Measurements from ENCODE around the gene COL20A1.

Gene COL20A1

DNA sequence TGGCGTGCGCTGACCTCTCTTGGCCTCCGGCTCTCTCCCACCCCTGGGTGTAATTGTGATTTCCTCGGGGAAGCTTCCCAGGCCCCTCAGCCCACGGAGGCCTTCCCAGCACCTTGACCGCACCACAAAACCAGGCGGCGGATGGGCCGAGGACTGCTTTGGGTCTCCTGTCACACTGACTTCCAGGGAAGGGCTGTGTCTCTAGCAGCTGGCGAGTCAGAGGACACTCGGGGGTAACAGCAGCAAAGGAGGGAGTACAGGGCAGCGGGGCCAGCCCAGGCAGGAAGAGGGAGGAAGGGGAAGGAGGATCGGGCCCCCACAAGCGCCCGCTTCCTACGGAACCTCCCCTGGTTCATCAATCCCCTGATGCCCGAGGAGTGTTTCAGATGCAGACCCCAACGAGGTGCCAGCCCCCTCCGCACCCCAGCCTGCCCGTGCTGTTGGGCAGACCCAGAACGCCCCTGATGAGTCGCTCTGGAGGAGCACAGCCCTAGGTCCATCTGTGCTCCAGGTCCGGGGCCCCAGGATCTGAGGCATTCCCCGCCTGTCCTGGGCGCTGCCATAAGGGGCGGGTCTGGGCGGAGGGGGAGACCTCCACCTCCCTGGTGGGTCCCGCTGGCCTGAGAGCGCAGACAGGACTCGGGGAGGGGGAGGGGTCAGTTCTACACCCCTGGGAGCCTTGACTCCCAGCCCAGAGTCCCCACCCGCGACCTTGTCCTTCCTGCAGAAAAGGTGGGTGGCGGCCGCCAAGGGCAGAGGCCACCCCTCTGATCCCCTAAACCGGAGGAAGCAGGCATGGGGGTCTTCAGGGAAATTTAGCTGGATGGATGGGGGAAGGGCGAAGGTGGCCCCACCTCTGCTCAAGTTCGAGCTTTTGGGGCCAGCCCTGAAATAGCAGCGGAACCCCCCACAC lies 67.2 kb downstream of the COL20A1 start:
- Histone ChIP-seq H3K4me1 (ENCODE audit: control insufficient read depth, insufficient read depth, low read length) (no peaks in the 10 kb centered on the region), H3K4me3 (ENCODE audit: low read length) (no peak overlapping the region), H3K9me3 (ENCODE audit: control insufficient read depth, low read length) (no peaks in the 10 kb centered on the region), H3K9ac (ENCODE audit: low read length) (no peak overlapping the region), H3K27me3 (ENCODE audit: control insufficient read depth, insufficient read depth, low read length) (peaks cover 50% of the 10 kb centered on the region), H3K36me3 (ENCODE audit: control insufficient read depth, insufficient read depth, low read length) (no peaks in the 10 kb centered on the region)

DNA sequence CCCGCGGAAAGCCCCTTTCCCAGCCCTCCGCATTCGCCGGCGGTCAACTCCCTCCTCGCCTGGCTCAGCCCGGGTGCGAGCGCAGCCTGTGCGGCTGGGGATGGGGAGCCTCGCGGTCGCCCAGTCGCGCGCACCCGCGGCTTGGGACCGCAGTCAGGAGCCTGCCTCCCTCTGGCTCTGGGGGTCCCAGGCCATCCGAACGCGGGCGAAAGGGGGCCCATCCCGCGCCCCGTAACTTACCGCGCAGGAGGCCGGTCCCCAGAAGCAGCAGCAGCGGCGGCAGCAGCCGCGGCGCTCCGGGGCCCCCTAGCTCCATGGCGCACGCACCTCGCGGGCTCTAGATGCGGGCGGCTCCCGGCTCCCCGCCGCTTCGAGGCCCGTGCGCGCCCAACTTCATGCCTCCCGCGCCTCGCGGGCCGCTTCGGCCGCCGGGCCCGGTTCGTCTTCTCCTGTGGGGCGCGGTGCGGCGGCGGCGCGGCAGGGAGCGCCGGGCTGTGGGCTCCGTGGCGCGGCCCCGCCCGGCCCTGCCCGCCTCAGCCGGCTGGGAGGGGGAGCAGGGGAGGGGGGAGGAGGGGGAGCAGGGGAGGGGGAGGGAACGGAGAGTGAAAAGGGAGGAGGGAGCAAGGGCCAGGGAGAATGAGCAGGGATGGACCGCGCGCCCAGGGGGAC lies 68.0 kb downstream of the COL20A1 start, which contains the start of gene CHRNA4:
TSS of gene CHRNA4 (minus strand) at position 500 of the 669 bp plus-strand sequence. CDS start at position 316, 184 bp downstream.
- Histone ChIP-seq H3K27me3 (ENCODE audit: control insufficient read depth, insufficient read depth, low read length) (peaks cover 55% of the 10 kb centered on the region), H3K4me3 (ENCODE audit: low read length) (no peak within 1 kb of the TSS), H3K36me3 (ENCODE audit: control insufficient read depth, insufficient read depth, low read length) (no peaks in the 10 kb centered on the region), H3K9me3 (ENCODE audit: control insufficient read depth, low read length) (no peaks in the 10 kb centered on the region), H3K9ac (ENCODE audit: low read length) (no peak within 1 kb of the TSS), H3K4me1 (ENCODE audit: control insufficient read depth, insufficient read depth, low read length) (no peaks in the 10 kb centered on the region)

DNA sequence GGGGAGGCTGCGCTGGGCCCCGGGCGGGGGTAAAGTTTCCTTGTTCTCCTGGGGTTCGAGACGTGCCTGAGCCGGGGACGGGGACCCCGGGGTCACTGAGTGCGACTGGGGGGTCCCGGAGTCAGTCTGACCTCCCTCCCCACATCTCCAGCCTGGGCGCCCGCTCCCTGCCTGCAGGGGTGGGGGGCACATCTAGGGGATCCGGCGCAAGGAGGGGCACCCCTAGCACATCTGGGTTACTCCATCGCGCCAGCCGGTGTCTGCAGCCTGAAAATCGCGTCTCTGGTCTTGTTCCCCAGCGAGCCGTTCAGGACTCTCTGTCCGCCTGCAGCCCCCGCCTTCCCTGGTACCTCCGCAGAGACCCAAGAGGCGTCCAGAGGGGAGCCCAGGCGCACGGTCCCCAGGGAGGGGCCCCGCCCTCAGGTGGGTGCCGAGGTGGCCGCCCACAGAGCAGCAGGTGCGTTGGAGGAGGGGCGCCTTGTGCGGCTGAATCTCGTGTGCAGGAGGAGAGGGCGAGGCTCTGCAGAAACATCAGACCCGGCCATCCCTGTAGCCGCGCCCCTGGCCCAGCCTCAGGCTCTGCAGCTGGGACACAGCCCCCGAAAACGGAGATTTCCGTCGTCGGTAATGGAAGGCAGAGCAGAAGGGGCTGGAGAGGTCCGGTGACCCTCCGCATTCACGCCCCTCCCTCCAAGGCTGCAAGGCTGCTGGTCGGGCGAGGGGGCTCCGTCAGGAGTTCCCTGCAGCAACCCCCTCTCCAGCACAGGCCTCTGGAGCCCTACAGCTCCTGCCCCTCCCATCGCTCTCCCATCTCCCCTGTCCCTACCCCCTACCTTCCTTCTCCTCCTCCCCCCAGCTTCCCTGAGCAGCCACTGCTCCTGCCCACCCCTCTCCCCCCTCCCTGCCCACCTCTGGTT lies 68.8 kb downstream of the COL20A1 start:
- Histone ChIP-seq H3K4me1 (ENCODE audit: control insufficient read depth, insufficient read depth, low read length) (no peaks in the 10 kb centered on the region), H3K27me3 (ENCODE audit: control insufficient read depth, insufficient read depth, low read length) (peaks cover 55% of the 10 kb centered on the region), H3K4me3 (ENCODE audit: low read length) (no peak overlapping the region), H3K9me3 (ENCODE audit: control insufficient read depth, low read length) (no peaks in the 10 kb centered on the region), H3K9ac (ENCODE audit: low read length) (no peak overlapping the region), H3K36me3 (ENCODE audit: control insufficient read depth, insufficient read depth, low read length) (no peaks in the 10 kb centered on the region)

DNA sequence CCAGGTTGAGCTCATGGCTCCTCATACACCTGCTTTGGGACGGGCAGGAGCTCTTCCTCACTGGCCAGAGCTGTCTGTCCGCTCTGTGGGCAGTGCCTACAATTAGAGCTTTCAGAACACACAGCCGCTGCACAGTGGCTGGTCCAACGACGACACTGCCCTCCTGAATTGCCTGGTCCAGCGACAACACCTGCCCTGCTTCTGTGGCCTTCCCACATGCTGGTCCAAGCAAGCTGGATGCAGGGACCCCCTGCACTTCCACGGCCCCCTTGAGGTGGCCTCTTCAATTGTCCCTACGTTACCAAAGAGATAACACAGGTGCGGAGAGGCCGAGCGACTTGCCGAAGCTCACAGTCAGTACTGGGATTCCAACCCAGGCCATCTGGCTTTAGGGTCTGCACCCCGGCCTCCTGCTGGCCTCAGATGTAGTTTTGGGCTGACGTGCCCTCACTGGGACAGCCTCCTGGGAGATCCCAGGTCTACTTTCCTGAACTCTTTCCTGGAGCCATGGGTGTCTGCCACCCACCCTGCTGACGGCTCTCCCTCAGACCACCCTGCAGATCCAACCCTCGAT lies 69.5 kb downstream of the COL20A1 start:
- no peak overlapping the region for H3K9ac ChIP-seq (ENCODE audit: low read length)
- H3K36me3 ChIP-seq (ENCODE audit: control insufficient read depth, insufficient read depth, low read length): no peaks in the 10 kb centered on the region
- H3K4me1 ChIP-seq (ENCODE audit: control insufficient read depth, insufficient read depth, low read length): no peaks in the 10 kb centered on the region
- H3K4me3 ChIP-seq (ENCODE audit: low read length): no peak overlapping the region
- H3K27me3 ChIP-seq (ENCODE audit: control insufficient read depth, insufficient read depth, low read length): peaks cover 55% of the 10 kb centered on the region
- no peaks in the 10 kb centered on the region for H3K9me3 ChIP-seq (ENCODE audit: control insufficient read depth, low read length)

DNA sequence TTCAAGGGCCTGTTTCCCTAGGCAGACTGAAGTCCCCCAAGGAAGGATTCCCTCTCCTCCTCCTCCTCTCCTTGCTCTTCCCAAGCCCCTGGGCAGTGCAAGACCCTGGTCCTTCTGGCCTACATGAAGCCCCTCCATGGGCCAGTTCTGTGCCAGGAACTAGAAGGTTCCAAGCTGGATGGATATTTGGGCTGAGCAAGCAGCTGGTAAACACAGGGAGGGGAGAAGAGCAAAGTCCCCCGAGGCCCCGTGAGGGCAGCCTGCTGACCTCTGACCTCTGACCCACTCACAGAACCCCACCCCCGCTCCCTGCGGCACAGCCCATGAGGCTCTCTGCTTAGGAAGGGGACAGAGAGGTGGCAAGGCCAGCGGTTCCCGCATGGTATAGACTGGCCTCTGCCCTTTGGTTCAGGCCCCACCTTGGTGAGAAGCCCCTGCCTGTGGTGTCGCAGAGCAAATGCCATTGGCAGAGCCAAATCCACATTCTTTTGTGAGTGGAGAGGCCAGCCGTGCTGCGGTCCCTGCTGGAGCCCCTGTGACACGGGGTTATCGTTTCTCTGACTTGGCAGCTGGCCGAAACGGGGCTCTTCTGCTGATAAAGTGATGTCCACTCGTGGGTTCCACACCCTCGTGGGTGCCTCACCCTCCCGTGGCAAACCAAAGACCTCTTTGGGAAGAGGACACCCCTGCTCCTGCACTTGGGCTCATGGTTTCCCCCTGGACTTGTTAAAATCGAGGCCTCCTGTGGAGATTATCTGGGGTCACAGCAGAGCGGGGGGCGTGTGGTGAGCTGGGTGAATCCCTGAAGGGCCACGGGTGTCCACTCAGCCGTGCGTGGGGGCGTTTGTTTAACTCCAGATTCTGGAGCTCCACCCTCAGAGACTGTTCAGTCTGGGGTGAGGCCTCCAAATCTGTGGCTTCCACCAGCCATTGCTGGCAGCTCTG lies 70.3 kb downstream of the COL20A1 start:
- no peaks in the 10 kb centered on the region for H3K9me3 ChIP-seq (ENCODE audit: control insufficient read depth, low read length)
- H3K4me3 ChIP-seq (ENCODE audit: low read length): no peak overlapping the region
- H3K4me1 ChIP-seq (ENCODE audit: control insufficient read depth, insufficient read depth, low read length): no peaks in the 10 kb centered on the region
- no peak overlapping the region for H3K9ac ChIP-seq (ENCODE audit: low read length)
- H3K27me3 ChIP-seq (ENCODE audit: control insufficient read depth, insufficient read depth, low read length): peaks cover 52% of the 10 kb centered on the region
- no peaks in the 10 kb centered on the region for H3K36me3 ChIP-seq (ENCODE audit: control insufficient read depth, insufficient read depth, low read length)

DNA sequence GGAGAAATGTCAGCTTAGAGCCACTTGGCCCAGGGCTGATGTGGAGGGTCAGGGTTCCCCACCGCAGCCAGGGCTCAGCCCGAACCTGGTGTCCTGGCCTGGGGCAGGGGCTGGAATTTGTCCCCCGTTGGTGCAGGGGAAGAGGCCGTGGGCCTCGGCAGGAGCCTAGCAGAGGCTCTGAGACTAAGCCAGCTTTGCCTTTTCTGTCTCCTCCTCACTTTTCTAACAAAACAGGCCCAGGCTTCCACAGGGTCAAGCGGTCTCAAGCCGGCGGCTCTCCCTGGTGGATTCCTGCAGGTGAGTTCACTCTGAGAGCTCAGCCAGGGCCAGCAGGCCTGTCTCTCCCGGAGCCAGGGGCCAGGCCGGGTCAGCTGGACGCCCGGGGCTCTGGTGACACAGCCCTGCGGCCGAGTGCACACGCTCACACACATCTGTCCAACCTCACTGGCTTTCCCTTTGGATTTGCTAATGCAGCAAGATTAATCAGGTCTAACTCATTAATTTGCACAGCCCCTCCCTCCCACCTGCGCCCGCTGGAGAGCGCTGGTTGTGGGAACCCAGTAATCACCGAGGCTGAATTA lies 71.1 kb downstream of the COL20A1 start:
- Histone ChIP-seq H3K4me3 (ENCODE audit: low read length) (no peak overlapping the region), H3K9me3 (ENCODE audit: control insufficient read depth, low read length) (no peaks in the 10 kb centered on the region), H3K9ac (ENCODE audit: low read length) (no peak overlapping the region), H3K4me1 (ENCODE audit: control insufficient read depth, insufficient read depth, low read length) (no peaks in the 10 kb centered on the region), H3K27me3 (ENCODE audit: control insufficient read depth, insufficient read depth, low read length) (peaks cover 49% of the 10 kb centered on the region), H3K36me3 (ENCODE audit: control insufficient read depth, insufficient read depth, low read length) (no peaks in the 10 kb centered on the region)

DNA sequence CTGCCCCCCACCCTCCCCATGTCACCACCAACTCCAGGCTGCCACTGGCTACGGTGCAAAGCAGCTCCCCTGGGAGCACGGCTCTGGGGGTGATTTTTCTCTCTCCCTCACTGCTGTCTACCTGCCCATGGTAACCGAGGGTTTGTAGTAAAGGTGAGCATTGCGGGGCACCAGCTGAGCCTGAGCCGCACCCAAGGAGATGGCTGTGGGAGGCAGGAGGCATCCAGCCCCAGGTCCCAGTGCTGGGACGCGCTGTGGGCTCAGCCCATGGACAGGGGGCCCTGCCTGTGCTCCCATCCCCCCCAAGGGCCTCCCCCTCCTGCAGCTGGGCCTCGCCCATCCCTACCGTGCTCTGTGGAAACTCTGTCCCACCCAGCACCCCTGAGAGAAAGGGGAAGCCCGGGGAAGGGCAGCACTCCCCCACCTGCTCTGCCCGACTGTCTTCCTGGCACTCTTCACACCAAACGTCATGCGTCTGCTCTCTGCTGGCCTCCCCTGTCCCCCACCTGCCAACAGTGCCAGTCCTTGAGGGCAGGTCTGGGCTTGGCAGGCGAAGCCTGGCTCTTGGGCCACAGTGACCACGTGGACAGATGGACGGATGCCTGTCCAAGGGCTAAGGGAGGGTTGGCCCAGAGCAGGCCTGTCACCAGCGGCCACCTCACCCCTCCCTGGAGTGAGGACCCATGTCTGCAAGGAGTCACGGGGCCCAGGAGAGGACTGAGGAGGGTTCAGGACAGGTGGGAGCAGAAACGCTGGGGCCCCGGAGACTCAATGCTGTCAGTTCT lies 72.0 kb downstream of the COL20A1 start:
- Histone ChIP-seq H3K9me3 (ENCODE audit: control insufficient read depth, low read length) (no peaks in the 10 kb centered on the region), H3K4me1 (ENCODE audit: control insufficient read depth, insufficient read depth, low read length) (no peaks in the 10 kb centered on the region), H3K9ac (ENCODE audit: low read length) (no peak overlapping the region), H3K4me3 (ENCODE audit: low read length) (no peak overlapping the region), H3K36me3 (ENCODE audit: control insufficient read depth, insufficient read depth, low read length) (no peaks in the 10 kb centered on the region), H3K27me3 (ENCODE audit: control insufficient read depth, insufficient read depth, low read length) (peaks cover 41% of the 10 kb centered on the region)

DNA sequence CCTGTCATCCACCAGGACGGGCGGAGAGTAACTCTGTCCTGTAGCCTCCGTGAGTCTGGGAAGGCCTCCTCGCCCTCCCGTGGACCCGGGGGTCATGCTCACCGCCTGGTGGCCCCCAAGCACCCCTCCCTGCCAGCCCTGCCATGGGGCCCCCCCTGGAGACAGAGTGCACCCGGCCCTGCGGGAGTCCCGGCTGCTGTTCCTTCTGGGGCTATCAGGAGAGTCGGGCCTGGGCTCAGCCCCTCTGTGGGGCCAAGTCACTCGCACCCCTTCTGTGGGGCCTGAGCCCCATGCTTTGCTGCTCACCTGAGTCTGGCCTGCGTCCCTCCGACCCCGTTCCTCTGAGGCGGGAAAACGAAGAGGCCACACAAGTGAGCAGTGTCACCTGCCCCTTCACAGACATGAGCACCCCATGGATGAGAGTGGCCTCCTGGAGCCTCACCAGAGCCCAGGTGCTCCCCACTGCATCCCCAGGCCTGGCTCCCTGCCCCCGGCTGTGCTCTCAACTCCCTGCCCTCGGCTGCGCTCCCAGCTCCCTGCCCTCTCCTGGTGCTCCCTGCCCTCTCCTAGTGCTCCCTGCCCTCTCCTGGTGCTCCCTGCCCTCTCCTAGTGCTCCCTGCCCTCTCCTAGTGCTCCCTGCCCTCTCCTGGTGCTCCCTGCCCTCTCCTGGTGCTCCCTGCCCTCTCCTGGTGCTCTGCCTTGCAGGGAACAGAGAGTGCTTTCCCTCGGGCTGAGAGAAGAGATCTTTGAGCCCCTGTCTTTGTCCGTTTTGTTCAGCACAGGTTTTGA lies 72.8 kb downstream of the COL20A1 start:
- Histone ChIP-seq H3K27me3 (ENCODE audit: control insufficient read depth, insufficient read depth, low read length) (peaks cover 33% of the 10 kb centered on the region), H3K9ac (ENCODE audit: low read length) (no peak overlapping the region), H3K4me3 (ENCODE audit: low read length) (no peak overlapping the region), H3K4me1 (ENCODE audit: control insufficient read depth, insufficient read depth, low read length) (no peaks in the 10 kb centered on the region), H3K9me3 (ENCODE audit: control insufficient read depth, low read length) (no peaks in the 10 kb centered on the region), H3K36me3 (ENCODE audit: control insufficient read depth, insufficient read depth, low read length) (no peaks in the 10 kb centered on the region)

DNA sequence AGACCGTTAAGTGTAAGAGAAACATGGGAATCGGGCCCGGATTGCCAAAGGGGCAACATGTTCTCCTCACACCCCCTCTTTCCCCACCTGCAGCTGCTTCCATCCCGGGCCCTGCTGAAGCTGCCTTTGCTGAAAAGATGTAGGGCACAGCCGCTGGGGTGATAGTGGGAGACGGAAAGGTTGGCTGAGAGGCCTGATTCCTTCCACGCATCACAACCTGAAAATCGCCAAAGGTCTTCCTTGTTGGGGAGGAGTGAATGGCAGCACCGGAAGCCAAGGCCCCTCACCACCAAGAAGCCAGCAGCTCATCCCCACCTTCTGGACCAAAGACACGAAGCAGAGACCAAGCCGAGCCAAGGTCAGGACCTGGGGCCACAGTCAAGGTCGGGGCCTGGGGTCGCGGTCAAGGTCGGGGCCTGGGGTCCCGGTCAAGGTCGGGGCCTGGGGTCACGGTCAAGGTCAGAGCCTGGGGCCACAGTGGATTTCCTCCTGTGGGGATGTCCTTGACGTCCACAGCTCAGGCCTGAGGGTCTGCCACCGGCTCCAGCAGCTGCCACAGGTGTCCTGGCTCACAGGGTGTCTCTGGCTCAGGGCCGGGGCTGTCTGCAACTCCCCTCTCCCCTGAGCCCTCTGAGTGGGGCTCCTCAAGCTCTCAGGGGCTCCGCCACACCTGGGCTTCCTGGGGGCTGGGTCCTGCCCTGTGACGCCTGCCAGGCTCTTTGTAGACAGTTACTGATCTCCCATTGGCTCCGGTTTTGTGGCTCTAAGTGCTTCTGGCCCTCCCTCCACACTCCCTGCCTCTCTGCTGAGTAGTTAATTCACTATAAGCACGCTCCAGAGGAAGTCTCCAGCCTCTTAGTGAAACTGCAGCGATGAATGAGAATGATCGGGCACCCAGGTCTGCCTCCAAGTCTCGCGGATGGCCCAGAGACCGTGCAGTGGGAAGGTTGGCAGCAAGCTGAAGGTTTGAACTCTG lies 73.7 kb downstream of the COL20A1 start:
- Histone ChIP-seq H3K9ac (ENCODE audit: low read length) (no peak overlapping the region), H3K9me3 (ENCODE audit: control insufficient read depth, low read length) (no peaks in the 10 kb centered on the region), H3K4me3 (ENCODE audit: low read length) (no peak overlapping the region), H3K4me1 (ENCODE audit: control insufficient read depth, insufficient read depth, low read length) (no peaks in the 10 kb centered on the region), H3K36me3 (ENCODE audit: control insufficient read depth, insufficient read depth, low read length) (no peaks in the 10 kb centered on the region), H3K27me3 (ENCODE audit: control insufficient read depth, insufficient read depth, low read length) (peaks cover 28% of the 10 kb centered on the region)
